ENCODE data around the gene RIC8B.

Gene RIC8B

GRCh38 chr12:106885541-106886249 is 111.2 kb downstream of the RIC8B start:
- no peaks in the 10 kb centered on the region for H3K9me3 ChIP-seq (ENCODE audit: control insufficient read depth, low read length)
- no peaks in the 10 kb centered on the region for H3K36me3 ChIP-seq (ENCODE audit: control insufficient read depth, insufficient read depth, low read length)
- no peaks in the 10 kb centered on the region for H3K27me3 ChIP-seq (ENCODE audit: control insufficient read depth, insufficient read depth, low read length)
- H3K4me3 ChIP-seq (ENCODE audit: low read length): no peak overlapping the region
- no peaks in the 10 kb centered on the region for H3K4me1 ChIP-seq (ENCODE audit: control insufficient read depth, insufficient read depth, low read length)
- H3K9ac ChIP-seq (ENCODE audit: low read length): no peak overlapping the region

DNA sequence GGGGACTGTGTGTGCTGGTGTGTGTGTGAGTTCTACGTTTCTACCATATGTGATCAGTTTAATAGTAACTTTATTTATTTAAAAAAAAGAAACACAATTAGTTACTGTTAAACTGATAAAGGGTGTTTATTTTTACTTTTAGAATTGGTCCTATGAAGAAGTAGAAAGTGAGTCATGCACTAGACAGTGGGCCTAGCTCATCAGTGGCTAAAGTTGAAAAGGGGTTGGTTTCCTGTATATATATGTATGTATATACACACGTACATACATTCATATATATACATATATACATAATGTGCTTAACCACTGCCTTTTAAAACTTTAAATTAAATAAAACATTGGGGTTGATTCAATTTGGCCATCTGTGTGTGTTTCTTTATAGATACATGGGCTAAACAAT is 112.5 kb downstream of the RIC8B start:
- H3K27me3 ChIP-seq (ENCODE audit: control insufficient read depth, insufficient read depth, low read length): no peaks in the 10 kb centered on the region
- no peaks in the 10 kb centered on the region for H3K36me3 ChIP-seq (ENCODE audit: control insufficient read depth, insufficient read depth, low read length)
- H3K9ac ChIP-seq (ENCODE audit: low read length): no peak overlapping the region

DNA sequence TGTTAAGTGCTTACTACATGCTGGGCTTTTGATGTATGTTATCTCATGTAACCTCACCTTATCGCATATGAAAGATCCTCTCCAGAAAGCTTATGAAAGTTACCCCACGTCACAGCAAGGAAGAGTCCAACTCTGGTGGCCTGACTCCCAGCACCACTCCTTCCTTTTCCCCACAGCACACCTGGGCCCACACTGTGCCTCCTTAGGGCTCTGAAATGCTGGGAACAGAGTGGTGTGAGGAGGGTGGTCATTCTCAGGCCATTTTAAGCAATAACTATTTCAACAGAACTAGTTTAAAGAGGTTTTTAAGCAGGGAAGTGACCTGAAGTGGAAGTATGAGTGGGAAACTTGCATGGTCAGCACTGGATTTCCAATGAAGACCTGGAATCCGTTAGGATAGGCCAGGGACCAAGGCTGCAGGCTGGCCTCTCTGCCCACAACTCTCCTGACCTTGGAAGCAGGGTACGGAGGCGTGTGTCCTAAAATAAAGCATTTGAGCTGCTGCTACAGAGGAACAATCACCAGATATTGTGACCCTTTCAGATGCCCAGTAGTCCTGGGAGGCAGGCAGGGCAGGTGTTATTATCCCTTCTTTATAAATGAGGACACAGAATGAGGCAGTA is 114.0 kb downstream of the RIC8B start:
- no peaks in the 10 kb centered on the region for H3K9me3 ChIP-seq (ENCODE audit: control insufficient read depth, low read length)
- no peak overlapping the region for H3K9ac ChIP-seq (ENCODE audit: low read length)
- H3K4me1 ChIP-seq (ENCODE audit: control insufficient read depth, insufficient read depth, low read length): no peaks in the 10 kb centered on the region
- H3K4me3 ChIP-seq (ENCODE audit: low read length): no peak overlapping the region
- no peaks in the 10 kb centered on the region for H3K36me3 ChIP-seq (ENCODE audit: control insufficient read depth, insufficient read depth, low read length)
- no peaks in the 10 kb centered on the region for H3K27me3 ChIP-seq (ENCODE audit: control insufficient read depth, insufficient read depth, low read length)

More for the DNA sequence above, 112.5 kb downstream of the RIC8B start:
- Histone ChIP-seq H3K4me1 (ENCODE audit: control insufficient read depth, insufficient read depth, low read length) (no peaks in the 10 kb centered on the region), H3K9me3 (ENCODE audit: control insufficient read depth, low read length) (no peaks in the 10 kb centered on the region), H3K4me3 (ENCODE audit: low read length) (no peak overlapping the region)

- Histone ChIP-seq H3K36me3 (ENCODE audit: control insufficient read depth, insufficient read depth, low read length) (no peaks in the 10 kb centered on the region), H3K9me3 (ENCODE audit: control insufficient read depth, low read length) (no peaks in the 10 kb centered on the region), H3K4me3 (ENCODE audit: low read length) (no peak overlapping the region), H3K9ac (ENCODE audit: low read length) (no peak overlapping the region), H3K4me1 (ENCODE audit: control insufficient read depth, insufficient read depth, low read length) (no peaks in the 10 kb centered on the region), H3K27me3 (ENCODE audit: control insufficient read depth, insufficient read depth, low read length) (no peaks in the 10 kb centered on the region)
Observed at GRCh38 chr12:106889326-106889725, 114.8 kb downstream of the RIC8B start.

DNA sequence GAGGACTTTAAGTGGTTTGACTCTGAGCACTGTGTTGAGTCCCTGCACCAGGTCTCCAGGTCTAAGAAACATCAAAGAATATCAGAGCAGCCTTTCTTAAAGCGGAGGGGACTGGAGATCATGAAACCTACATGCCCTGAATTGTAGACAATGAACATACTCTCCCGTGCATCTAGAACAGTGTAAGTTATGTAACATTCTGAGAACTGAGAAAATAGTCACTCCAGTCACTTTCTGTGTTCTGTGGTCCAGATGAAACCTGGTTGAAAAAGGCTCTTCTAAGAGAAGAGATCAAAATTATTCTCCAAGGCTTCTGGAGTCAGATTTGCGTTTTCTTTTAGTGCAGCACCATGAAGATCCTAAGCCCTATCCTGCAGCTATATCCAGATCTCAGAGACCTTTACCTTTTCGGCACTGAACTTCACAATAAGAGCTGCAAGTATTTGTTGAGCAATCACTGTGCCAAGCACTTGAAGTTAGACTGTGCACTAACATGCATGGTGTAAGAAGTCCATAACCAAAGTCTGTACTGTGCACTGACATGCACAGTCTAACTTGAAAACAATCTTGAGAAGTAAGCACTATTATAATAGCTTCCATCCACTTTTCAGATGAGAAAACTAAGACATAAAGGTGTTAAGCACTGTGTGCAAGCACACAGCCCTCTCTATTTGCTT is 115.6 kb downstream of the RIC8B start:
- H3K27me3 ChIP-seq (ENCODE audit: control insufficient read depth, insufficient read depth, low read length): no peaks in the 10 kb centered on the region
- no peaks in the 10 kb centered on the region for H3K4me1 ChIP-seq (ENCODE audit: control insufficient read depth, insufficient read depth, low read length)
- H3K36me3 ChIP-seq (ENCODE audit: control insufficient read depth, insufficient read depth, low read length): no peaks in the 10 kb centered on the region
- H3K4me3 ChIP-seq (ENCODE audit: low read length): no peak overlapping the region
- H3K9me3 ChIP-seq (ENCODE audit: control insufficient read depth, low read length): no peaks in the 10 kb centered on the region
- H3K9ac ChIP-seq (ENCODE audit: low read length): no peak overlapping the region

- Histone ChIP-seq H3K4me1 (ENCODE audit: control insufficient read depth, insufficient read depth, low read length) (no peaks in the 10 kb centered on the region), H3K9ac (ENCODE audit: low read length) (no peak overlapping the region)
Observed at GRCh38 chr12:106892075-106892474, 117.6 kb downstream of the RIC8B start.

DNA sequence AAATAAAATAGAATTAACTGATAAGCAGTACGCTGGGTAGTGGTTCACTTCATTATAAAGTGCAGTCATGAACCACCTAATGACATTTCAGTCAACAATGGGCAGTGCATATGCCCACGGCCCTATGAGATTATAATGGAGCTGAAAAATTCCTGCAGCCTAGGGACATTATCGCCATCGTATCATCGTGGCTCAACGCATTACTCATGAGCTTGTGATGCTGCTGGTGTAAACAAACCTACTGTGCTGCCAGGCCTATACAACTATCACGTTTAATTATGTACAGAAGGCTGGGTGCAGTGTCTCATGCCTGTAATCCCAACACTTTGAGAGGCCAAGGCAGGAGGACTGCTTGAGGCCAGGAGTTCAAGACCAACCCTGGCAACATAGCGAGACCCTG is 119.0 kb downstream of the RIC8B start:
- H3K27me3 ChIP-seq (ENCODE audit: control insufficient read depth, insufficient read depth, low read length): peaks cover 8% of the 10 kb centered on the region
- H3K4me1 ChIP-seq (ENCODE audit: control insufficient read depth, insufficient read depth, low read length): no peaks in the 10 kb centered on the region
- no peaks in the 10 kb centered on the region for H3K9me3 ChIP-seq (ENCODE audit: control insufficient read depth, low read length)
- H3K4me3 ChIP-seq (ENCODE audit: low read length): no peak overlapping the region
- no peaks in the 10 kb centered on the region for H3K36me3 ChIP-seq (ENCODE audit: control insufficient read depth, insufficient read depth, low read length)
- H3K9ac ChIP-seq (ENCODE audit: low read length): no peak overlapping the region

More at GRCh38 chr12:106892075-106892474, 117.6 kb downstream of the RIC8B start:
- Histone ChIP-seq H3K27me3 (ENCODE audit: control insufficient read depth, insufficient read depth, low read length) (peaks cover under 1% of the 10 kb centered on the region), H3K36me3 (ENCODE audit: control insufficient read depth, insufficient read depth, low read length) (no peaks in the 10 kb centered on the region), H3K4me3 (ENCODE audit: low read length) (no peak overlapping the region), H3K9me3 (ENCODE audit: control insufficient read depth, low read length) (no peaks in the 10 kb centered on the region)

DNA sequence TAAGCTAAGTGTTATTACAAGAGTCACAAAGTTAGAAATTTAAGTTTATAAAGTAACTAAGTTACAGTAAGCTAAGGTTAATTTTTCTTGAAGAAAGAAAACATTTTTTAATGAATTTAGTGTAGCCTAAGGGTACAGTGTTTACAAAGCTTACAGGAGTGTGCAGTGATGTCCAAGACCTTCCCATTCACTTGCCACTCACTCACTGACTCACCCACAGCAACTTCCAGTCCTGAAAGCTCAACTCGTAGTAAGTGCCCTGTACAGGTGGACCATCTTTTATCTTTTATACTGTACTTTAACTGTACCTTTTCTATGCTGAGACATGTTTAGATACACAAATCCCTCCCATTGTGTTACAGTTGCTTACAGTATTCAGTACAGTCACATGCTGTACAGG is 120.3 kb downstream of the RIC8B start:
- Histone ChIP-seq H3K27me3 (ENCODE audit: control insufficient read depth, insufficient read depth, low read length) (peaks cover 8% of the 10 kb centered on the region), H3K9ac (ENCODE audit: low read length) (no peak overlapping the region), H3K9me3 (ENCODE audit: control insufficient read depth, low read length) (no peaks in the 10 kb centered on the region), H3K4me3 (ENCODE audit: low read length) (no peak overlapping the region), H3K4me1 (ENCODE audit: control insufficient read depth, insufficient read depth, low read length) (no peaks in the 10 kb centered on the region), H3K36me3 (ENCODE audit: control insufficient read depth, insufficient read depth, low read length) (no peaks in the 10 kb centered on the region)

- Histone ChIP-seq H3K36me3 (ENCODE audit: control insufficient read depth, insufficient read depth, low read length) (no peaks in the 10 kb centered on the region), H3K27me3 (ENCODE audit: control insufficient read depth, insufficient read depth, low read length) (peaks cover 8% of the 10 kb centered on the region), H3K9ac (ENCODE audit: low read length) (no peak overlapping the region), H3K4me3 (ENCODE audit: low read length) (no peak overlapping the region), H3K9me3 (ENCODE audit: control insufficient read depth, low read length) (no peaks in the 10 kb centered on the region), H3K4me1 (ENCODE audit: control insufficient read depth, insufficient read depth, low read length) (no peaks in the 10 kb centered on the region)
Observed at GRCh38 chr12:106896603-106897002, 122.1 kb downstream of the RIC8B start.

GRCh38 chr12:106897082-106897481 is 122.6 kb downstream of the RIC8B start:
- Histone ChIP-seq H3K9me3 (ENCODE audit: control insufficient read depth, low read length) (no peaks in the 10 kb centered on the region), H3K36me3 (ENCODE audit: control insufficient read depth, insufficient read depth, low read length) (no peaks in the 10 kb centered on the region), H3K4me1 (ENCODE audit: control insufficient read depth, insufficient read depth, low read length) (no peaks in the 10 kb centered on the region), H3K4me3 (ENCODE audit: low read length) (no peak overlapping the region), H3K27me3 (ENCODE audit: control insufficient read depth, insufficient read depth, low read length) (peaks cover 8% of the 10 kb centered on the region), H3K9ac (ENCODE audit: low read length) (no peak overlapping the region)

DNA sequence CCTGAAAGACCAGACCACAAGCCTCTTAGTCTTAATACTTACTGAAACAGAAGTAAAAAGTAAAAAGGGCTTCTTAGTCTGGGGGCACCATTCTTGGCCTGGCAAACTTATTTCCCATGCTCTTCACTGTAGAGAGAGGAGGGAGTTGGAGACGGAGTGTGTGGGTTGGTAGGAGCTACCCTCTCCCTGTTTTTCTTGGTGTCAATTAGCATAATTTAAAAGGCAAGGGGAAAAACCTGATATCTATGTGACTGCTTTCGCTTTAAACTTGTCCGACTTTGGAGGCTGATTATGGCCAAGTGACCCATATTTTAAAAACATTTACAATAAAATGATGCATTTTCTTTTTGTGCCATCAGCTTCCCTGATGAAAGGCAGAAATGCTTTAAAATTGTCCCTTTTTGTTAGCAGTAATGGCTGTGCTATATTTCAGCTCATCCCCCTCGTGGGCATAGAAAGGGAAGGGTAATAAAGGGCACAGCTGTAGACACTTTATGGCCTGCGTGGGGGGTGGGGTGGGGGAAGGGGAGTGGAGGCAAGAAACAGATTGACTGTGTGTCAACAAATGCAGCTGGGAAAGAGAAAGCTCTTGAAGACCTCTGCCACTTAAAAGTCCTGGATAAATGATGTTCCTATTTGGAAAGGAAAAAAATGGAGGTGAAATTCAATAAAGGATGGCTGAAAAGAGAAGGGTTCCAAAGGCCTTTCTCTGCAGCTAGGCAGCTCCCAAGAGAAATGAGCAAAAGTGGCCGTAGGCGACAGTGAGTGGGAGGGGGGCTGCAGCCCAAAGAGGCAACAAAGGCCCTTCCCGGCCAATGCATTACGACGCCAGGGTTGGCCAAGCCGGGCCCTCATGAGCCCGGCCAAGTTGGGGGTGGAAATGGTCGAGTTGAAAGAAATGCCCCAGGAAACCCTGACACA is 123.8 kb downstream of the RIC8B start:
- no peaks in the 10 kb centered on the region for H3K36me3 ChIP-seq (ENCODE audit: control insufficient read depth, insufficient read depth, low read length)
- H3K9me3 ChIP-seq (ENCODE audit: control insufficient read depth, low read length): no peaks in the 10 kb centered on the region
- H3K27me3 ChIP-seq (ENCODE audit: control insufficient read depth, insufficient read depth, low read length): peaks cover 17% of the 10 kb centered on the region
- no peak overlapping the region for H3K9ac ChIP-seq (ENCODE audit: low read length)
- no peak overlapping the region for H3K4me3 ChIP-seq (ENCODE audit: low read length)
- H3K4me1 ChIP-seq (ENCODE audit: control insufficient read depth, insufficient read depth, low read length): peaks cover under 1% of the 10 kb centered on the region

Data from mucosa of stomach (tissue), 1 donor.